ENCODE results near the gene SORCS2.
A peak's percentile ranks its signal among the peaks of the same experiment; 100 is the strongest.

The SORCS2 gene

GRCh38 chr4:7273738-7274297 lies 81.5 kb downstream of the SORCS2 start:
- no peak for DNase-seq

- DNase-seq: no peak
Observed at GRCh38 chr4:7275067-7275466, 82.7 kb downstream of the SORCS2 start.

- no peak for DNase-seq
Observed at GRCh38 chr4:7275490-7276154, 83.3 kb downstream of the SORCS2 start.

GRCh38 chr4:7276515-7276914 lies 84.2 kb downstream of the SORCS2 start:
- DNase-seq: no peak

- DNase-seq: no peak
Observed at GRCh38 chr4:7278071-7278765, 85.9 kb downstream of the SORCS2 start.

GRCh38 chr4:7278981-7279380 lies 86.6 kb downstream of the SORCS2 start:
- no peak for DNase-seq

GRCh38 chr4:7279902-7280301 lies 87.6 kb downstream of the SORCS2 start:
- DNase-seq: no peak

GRCh38 chr4:7280926-7281690 lies 88.8 kb downstream of the SORCS2 start:
- DNase-seq: no peak

GRCh38 chr4:7281691-7282665 lies 89.6 kb downstream of the SORCS2 start:
- DNase-seq: peak; percentile 94

GRCh38 chr4:7282786-7283440 lies 90.6 kb downstream of the SORCS2 start:
- no peak for DNase-seq

- peak; percentile 74 for DNase-seq
Observed at GRCh38 chr4:7285244-7286094, 93.1 kb downstream of the SORCS2 start.

- no peak for DNase-seq
Observed at GRCh38 chr4:7286170-7286569, 93.8 kb downstream of the SORCS2 start.

- no peak for DNase-seq
Observed at GRCh38 chr4:7286798-7287197, 94.5 kb downstream of the SORCS2 start.

- DNase-seq: no peak
Observed at GRCh38 chr4:7287274-7287917, 95.1 kb downstream of the SORCS2 start.

GRCh38 chr4:7287918-7288280 lies 95.6 kb downstream of the SORCS2 start:
- no peak for DNase-seq

- no peak for DNase-seq
Observed at GRCh38 chr4:7288751-7289523, 96.6 kb downstream of the SORCS2 start.

GRCh38 chr4:7289589-7289988 lies 97.3 kb downstream of the SORCS2 start:
- no peak for DNase-seq

GRCh38 chr4:7291372-7292114 lies 99.2 kb downstream of the SORCS2 start:
- no peak for DNase-seq

- no peak for DNase-seq
Observed at GRCh38 chr4:7293703-7294102, 101.4 kb downstream of the SORCS2 start.

All from NCI-H1694 treated with DMSO at 0.1 percent for 48 hours (cell line).